ENCODE results near the gene PDK2.

Gene PDK2

GRCh38 chr17:50063561-50064252, 31.4 kb upstream of the PDK2 start:
- H3K4me3 ChIP-seq (ENCODE audit: low read depth, low read length), result no peak overlapping the region
- TF ChIP-seq, protein P1, sequence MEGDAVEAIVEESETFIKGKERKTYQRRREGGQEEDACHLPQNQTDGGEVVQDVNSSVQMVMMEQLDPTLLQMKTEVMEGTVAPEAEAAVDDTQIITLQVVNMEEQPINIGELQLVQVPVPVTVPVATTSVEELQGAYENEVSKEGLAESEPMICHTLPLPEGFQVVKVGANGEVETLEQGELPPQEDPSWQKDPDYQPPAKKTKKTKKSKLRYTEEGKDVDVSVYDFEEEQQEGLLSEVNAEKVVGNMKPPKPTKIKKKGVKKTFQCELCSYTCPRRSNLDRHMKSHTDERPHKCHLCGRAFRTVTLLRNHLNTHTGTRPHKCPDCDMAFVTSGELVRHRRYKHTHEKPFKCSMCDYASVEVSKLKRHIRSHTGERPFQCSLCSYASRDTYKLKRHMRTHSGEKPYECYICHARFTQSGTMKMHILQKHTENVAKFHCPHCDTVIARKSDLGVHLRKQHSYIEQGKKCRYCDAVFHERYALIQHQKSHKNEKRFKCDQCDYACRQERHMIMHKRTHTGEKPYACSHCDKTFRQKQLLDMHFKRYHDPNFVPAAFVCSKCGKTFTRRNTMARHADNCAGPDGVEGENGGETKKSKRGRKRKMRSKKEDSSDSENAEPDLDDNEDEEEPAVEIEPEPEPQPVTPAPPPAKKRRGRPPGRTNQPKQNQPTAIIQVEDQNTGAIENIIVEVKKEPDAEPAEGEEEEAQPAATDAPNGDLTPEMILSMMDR (IDR thresholded peaks at IDR 0.05; ENCODE audit: low read depth, low read length, missing control alignments), result no peak
- no peak for DNase-seq (ENCODE audit: low read depth)

GRCh38 chr17:50064253-50065001, 30.7 kb upstream of the PDK2 start:
- H3K4me3 ChIP-seq (ENCODE audit: low read depth, low read length), result no peak overlapping the region
- no peak for DNase-seq (ENCODE audit: low read depth)
- TF ChIP-seq, protein P1 (IDR thresholded peaks at IDR 0.05; ENCODE audit: low read depth, low read length, missing control alignments), result no peak

- no peak for DNase-seq (ENCODE audit: low read depth)
- H3K4me3 ChIP-seq (ENCODE audit: low read depth, low read length), result no peak overlapping the region
- TF ChIP-seq, protein P1 (IDR thresholded peaks at IDR 0.05; ENCODE audit: low read depth, low read length, missing control alignments), result no peak
Measured at GRCh38 chr17:50065056-50065455, 30.1 kb upstream of the PDK2 start.

GRCh38 chr17:50066995-50067394, 28.2 kb upstream of the PDK2 start:
- no peak overlapping the region for H3K4me3 ChIP-seq (ENCODE audit: low read depth, low read length)
- no peak for DNase-seq (ENCODE audit: low read depth)
- TF ChIP-seq, protein P1 (IDR thresholded peaks at IDR 0.05; ENCODE audit: low read depth, low read length, missing control alignments), result no peak

- DNase-seq (ENCODE audit: low read depth), result no peak
- no peak overlapping the region for H3K4me3 ChIP-seq (ENCODE audit: low read depth, low read length)
- TF ChIP-seq, protein P1 (IDR thresholded peaks at IDR 0.05; ENCODE audit: low read depth, low read length, missing control alignments), result no peak
Measured at GRCh38 chr17:50067996-50068395, 27.2 kb upstream of the PDK2 start.

GRCh38 chr17:50070908-50071680, 24.1 kb upstream of the PDK2 start:
- TF ChIP-seq, protein P1 (IDR thresholded peaks at IDR 0.05; ENCODE audit: low read depth, low read length, missing control alignments), result no peak
- DNase-seq (ENCODE audit: low read depth), result no peak
- H3K4me3 ChIP-seq (ENCODE audit: low read depth, low read length), result no peak overlapping the region

Measured in GM12864 (cell line).